NCI-H146 (cell line): Measurements from ENCODE around the gene PRDX2.
"Not testable (repeated sequence)": the region's sequence is repeated elsewhere in the genome, so short reads cannot be mapped to it uniquely, and the experiment has no call there.

Experiments
- DNase-seq: peaks from one replicate; lab custom pipeline; 2025; lab: John Stamatoyannopoulos, UW

Gene PRDX2

DNA sequence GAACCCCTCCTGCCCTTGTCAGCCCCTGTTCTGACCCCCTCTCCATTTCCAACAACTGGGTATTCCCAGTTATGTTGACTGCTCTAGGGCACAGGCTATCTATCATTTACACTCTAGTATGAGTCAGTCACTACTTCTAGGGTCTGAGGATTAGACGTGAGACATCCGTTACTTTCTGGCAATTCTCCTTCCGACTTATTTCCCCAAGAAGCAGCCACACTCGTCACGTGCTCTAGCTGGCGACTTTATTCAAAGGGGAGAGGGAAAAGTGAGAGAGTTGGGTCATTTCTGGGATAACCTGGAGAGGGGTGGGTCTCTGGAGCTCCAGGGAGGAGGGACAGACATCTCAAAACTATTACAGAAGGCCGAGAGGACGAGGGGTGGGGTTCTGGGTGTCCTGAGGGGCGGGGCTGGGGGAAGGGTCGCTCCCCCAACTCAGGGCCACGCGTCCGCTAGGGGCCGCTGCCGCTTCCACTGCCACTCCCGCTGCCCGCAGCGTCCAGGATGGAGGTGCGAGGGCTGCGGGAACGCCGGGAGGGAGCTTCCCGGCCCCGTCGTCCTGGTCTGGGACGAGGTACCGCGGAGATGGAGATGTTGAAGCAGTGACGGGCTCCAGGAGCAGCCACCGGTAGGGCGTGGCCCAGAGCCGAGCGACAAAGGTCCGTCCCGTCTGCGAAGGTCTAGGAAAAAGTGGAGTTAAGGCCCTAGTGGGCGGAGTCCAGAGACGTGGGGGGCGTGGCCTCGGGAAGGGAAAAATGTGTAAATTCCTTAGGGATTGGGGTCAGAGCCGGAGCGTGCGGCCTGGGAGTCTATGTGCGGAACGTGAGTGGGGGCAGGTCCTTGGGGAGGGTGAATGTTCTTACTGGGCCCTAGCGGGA is 23.9 kb upstream of the PRDX2 start:
- peak; percentile 76 for DNase-seq

DNA sequence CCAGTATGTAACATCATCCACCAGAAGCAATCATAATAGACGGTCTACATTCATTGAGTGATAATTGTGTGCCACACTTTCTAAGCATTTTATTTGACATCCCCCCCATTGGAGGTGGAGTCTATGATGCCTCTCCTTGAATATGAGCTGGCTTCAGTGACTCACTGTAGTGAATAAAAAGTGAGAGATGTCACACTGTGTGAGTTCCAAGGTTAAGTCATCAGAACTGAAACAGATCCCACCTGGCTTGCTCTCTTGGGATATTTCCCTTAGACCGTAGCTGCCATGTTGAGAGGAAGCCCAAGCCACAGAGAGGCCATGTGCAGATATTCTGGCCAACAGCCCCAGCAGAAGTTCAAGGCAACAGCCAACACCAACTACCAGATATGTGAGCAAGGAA is 20.2 kb upstream of the PRDX2 start:
- DNase-seq: no peak

DNA sequence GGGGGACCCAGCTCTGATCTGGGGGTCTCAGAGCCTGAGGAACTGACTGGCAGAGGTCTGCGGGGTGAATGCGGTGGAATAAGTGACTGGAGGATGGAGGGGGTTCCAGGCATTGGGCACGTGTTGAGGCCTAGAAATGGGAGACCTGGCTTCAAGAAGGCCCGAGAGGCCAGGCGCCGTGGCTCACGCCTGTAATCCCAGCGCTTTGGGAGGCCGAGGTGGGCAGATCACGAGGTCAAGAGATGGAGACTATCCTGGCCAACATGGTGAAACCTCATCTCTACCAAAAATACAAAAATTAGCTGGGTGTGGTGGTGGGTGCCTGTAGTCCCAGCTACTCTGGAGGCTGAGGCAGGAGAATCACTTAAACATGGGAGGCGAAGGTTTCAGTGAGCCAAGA is 16.2 kb upstream of the PRDX2 start:
- not testable (repeated sequence) for DNase-seq

DNA sequence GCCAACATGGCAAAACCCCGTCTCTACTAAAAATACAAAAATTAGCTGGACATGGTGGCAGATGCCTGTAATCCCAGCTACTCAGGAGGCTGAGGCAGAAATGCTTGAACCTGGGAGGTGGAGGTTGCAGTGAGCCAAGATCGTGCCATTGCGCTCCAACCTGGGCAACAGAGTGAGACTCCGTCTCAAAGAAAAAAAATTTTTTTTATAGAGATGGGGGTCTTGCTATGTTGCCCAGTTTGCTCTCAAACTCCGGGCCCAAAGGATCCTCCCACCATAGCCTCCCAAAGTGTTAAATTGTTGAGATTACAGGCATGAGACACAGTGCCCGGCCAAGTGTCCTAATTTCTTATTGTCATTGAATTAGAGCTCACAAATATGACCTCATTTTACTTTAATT is 15.6 kb upstream of the PRDX2 start:
- DNase-seq: not testable (repeated sequence)

DNA sequence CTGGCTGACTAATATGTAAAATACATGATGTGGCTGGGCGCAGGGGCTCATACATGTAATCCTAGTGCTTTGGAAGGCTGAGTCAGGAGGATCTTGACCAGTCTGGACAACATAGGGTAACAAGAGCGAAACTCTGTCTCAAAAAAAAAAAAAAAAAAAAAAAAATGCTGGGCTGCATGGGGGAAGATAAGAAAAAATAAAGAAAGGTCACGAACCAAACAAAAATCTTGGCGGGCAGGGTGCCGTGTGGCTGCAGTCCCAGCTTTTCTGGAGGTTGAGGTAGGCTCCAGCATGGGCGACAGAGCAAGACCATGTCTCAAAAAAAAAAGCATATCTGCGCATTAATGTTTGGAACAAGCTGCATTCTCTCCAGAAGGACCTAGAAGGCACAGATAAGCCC is 13.5 kb upstream of the PRDX2 start:
- no peak for DNase-seq

DNA sequence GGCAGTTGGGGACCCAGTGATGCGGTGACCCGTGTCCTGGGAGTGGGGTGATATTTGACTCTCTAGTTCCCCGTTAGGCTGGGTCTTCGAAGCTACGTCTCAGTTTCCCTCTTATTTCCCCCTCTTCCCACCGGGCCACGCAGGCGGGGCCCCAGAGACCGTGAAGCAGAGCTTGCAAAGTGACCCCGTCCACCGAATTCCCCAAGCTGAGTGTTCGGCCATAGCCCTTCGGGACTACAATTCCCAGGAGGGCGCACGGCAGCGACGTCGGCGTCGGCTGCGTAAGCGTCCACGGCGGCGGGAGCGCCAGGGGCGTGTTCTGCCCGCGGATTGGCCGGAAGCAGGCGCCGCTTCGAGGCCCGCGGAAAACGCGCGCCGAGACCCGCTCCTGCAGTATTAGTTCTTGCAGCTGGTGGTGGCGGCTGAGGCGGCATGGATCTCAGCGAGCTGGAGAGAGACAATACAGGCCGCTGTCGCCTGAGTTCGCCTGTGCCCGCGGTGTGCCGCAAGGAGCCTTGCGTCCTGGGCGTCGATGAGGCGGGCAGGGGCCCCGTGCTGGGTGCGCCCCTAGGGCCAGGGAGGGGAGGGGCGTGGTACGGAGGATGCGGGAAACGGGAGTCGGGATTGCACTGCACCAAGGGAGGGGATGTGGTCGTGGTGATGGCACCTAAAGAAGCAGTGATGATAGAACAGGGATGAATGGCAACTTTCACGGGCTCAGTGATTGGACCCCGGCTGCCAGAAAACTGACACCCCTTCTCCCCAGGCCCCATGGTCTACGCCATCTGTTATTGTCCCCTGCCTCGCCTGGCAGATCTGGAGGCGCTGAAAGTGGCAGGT is 4.9 kb upstream of the PRDX2 start, which contains the start of gene RNASEH2A:
RNASEH2A (plus strand) TSS at position 343 of the 840 bp plus-strand sequence; CDS start at position 433, 90 bp downstream.
- peak; percentile 96 for DNase-seq

DNA sequence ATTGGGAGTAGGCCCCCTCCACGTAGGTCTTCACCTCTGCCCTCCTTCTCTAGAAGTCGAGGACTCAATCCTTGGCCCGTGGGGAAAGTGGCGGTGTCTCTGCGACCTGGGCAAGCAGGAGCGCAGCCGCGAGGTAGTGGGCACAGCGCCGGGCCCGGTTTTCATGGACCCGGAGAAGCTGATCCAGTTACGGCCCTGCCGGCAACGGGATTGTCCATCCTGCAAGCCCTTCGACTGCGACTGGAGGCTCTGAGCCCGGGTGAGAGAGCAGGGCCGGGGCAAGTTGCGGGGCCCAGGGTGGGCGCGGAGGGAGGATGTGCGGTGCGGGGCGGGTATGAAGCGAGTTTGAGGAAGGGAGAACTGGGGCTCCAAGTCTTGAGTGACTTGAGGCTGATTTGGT is 2.5 kb upstream of the PRDX2 start:
- no peak for DNase-seq

DNA sequence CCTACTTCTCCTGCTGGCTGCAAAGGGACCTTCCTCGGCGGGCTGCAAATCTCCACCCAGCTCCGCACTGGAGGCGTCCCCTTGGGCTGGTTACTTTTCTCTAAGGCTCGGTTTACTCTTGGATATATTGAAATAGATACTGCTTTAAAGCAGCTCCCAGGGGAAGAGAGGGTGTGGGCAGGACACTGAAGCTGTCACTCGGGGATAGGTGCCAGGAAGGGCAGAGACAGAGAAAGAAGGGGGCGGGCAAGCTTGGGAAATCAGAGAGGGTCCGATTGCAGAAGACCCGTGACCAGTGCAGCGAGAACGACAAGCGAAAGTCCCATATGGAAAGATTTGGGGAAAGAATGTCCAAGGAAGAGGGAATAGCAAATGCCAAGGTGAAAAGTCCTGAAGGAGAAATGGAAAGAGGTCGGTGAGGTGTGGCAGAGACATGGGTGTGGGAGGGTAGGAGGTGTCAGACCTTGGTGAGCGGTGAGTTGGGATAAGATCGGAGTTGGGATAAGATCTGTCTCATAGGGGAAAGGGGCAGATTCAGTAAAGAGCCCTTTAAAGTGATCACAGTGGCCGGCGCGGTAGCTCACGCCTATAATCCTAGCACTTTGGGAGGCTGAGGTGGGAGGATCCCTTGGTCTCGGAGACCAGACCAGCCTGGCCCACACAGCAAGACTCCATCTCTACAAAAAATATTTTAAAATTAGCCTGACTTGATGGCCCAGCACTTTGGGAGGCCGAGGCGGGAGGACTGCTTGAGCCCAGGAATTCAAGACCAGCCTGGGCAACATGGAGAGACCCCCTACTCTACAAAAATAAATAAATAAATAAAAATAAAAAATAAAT is 887 bp upstream of the PRDX2 start:
- no peak for DNase-seq

DNA sequence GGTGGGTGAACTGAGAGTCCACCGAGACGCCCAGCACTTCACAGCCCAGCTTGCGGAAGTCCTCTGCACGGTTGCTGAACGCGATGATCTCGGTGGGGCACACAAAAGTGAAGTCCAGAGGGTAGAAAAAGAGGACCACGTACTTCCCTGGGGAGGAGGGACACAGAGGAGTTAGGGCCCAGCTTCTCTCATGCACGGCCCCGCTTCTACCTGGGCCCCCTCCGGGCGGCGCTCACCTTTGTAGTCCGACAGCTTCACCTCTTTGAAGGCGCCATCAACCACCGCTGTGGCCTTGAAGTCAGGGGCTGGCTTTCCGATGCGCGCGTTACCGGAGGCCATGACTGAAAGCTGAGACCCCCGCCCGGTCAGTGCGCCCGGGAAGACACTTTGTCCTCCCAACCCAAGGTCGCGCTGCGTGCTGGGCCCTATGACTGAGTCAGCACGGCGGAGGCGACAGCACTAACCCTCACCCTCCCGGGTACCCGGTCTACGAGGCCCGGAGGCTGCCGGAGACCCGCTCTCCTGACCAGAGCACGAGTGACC is 606 bp downstream of the PRDX2 start:
- DNase-seq: peak; percentile 65

DNA sequence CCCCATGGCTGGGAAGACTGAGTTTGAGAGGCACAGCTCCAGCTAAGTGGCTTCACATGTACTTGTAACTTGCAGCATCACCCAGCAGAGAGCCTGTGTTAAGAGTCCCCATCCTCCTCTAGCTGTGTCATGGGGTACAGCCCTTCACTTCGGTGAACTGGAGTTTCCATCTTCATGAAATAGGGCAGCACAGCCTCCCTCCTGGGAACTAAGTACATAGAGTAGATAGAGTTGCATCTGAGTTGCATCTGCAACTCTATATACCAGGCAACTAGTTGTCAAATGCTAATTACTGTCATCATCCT is 1.2 kb downstream of the PRDX2 start:
- DNase-seq: no peak

DNA sequence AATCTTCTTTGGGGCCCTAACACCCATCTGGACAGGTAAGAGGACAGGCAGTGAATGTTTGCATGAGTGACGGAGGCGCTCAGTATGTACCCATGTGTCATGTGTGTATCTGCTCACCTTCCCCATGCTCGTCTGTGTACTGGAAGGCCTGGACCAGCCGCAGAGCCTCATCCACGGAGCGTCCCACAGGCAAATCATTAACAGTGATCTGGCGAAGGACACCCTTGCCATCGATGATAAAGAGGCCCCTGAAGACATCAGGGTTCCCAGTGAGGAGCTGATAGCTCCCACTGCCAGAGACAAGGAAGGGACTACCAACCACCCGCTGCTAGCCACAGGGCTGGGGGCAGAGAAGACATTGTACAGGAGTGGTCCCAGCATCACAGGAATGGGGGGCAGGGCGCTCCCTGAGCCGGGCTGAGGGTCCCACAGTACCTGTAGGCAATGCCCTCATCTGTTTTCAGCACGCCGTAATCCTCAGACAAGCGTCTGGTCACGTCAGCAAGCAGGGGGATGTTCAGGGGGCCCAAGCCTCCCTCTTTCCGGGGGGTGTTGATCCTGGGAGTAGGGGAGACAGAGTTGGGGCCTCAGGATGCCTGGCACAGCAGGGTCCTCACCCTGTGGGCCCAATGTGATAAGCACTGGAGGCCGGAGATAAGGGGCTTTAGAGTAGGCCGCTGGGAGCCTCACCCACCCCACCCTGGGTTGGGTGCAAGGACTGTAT is 1.7 kb downstream of the PRDX2 start:
- DNase-seq: no peak

DNA sequence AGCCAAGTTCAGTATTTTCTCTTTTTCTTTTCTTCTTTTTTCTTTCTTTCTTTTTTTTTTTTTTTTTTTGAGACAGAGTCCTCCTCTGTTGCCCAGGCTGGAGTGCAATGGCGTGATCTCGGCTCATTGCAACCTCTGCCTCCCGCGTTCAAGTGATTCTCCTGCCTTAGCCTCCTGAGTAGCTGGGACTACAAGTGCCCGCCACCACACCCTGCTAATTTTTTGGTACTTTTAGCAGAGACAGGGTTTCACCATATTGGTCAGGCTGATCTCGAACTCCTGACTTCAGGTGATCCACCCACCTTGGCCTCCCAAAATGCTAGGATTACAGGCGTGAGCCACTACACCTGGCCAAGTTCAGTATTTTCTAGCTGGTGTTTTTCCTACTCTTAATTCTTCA is 4.0 kb downstream of the PRDX2 start:
- not testable (repeated sequence) for DNase-seq

DNA sequence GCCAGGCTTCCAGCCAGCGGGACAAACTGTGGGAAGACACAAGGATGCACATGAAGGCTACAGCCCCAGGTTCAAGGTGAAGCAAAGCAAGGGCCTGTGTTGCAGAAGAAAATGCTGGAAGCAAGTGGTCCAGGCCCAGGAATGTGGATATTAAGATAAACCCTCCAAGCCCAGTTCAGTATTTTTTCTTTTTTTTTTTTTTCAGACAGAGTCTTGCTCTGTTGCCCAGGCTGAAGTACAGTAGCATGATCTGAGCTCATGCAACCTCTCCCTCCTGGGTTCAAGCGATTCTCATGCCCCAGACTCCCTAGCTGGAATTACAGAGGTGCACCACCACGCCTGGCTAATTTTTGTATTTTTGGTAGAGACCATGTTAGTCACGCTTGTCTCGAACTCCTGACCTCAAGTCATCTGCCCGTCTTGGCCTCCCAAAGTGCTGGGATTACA is 4.4 kb downstream of the PRDX2 start:
- no peak for DNase-seq

DNA sequence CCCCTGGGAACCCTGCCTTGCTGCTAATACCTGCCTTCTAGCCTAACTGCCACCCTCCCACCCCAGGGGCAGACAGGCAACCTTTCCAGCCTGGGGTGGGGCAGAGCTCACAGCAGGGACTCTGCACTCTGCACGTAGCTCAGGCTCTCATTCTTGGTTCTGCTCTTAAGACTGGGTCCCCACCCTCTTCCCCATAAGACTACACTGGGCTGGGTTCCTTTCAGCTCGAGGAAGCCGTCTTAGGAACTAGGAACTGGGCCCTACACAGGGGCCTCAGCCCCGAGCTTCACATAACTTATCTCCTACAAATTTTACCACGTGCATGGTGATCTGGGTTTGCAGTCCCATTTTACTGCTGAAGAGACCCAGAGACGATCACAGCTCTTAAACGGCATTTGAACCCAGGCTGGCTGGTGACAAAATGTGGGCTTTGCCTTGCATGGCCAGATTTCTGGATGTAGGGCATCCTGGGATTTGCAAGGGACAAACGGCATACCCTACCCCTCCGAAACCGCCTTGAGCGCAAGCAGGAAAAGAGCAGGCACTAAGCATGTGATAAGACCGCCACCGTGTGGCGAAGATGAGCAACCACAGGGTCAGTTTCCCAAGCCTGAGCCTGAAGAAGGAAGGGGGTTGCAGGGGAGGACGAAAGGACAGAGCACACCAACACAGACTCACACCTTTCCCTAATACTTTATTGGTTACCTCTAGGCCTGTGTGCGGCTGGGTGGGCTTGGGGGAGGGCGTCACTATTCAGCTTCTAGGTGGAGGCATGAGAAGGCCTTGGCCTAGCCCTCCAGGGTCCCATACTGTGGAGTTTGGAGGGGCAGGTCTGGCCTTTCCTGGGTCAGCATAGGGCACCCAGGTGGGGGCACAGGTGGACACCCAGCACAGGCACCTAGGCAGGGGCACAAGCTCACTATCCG is 5.2 kb downstream of the PRDX2 start:
- DNase-seq: peak; percentile 90

DNA sequence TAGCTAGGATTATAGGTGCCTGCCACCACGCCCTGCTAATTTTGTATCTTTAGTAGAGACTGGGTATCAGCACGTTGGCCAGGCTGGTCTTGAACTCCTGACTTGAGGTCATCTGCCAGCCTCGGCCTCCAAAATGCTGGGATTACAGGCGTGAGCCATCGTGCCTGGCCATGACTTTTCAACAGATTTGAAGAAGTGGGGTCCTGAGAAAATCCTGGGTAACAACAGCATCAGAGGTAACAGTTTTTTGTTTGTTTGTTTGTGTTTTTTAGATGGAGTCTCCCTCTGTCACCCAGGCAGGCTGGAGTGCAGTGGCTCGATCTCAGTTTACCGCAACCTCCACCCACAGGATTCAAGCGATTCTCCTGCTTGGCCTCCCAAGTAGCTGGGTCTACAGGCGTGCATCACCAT is 6.6 kb downstream of the PRDX2 start:
- DNase-seq: no peak

DNA sequence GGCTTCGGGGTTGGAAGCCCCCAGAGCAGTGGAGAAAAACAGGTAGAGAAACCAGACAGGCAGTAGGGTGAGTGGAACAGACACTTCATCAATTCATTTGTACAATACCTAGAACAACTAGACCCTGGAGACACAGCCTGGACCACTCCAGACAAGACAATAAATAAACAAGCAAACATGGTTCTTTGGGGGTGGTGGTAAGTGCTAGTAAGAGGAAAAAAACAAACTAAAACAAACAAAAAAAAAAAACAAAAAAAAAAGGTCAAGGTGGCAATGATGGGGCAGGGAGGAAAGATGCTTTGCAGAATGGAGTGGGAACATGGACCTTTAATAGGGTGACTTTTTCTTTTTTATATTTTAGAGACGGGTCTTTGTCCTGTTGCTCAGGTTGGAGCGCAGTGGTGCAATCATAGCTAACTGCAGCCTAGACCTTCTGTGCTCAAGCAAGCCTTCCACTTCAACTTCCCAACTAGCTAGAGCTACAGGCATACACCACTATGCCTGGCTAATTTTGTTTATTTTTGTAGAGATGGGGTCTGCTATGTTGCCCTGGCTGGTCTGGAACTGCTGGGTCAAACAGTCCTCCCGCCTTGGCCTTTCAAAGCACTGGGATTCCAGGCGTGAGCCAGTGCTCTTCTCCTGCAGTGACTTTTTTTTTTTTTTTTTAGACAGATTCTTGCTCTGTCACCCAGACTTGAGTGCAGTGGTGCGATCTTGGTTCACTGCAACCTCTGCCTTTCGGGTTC is 7.2 kb downstream of the PRDX2 start:
- DNase-seq: no peak

DNA sequence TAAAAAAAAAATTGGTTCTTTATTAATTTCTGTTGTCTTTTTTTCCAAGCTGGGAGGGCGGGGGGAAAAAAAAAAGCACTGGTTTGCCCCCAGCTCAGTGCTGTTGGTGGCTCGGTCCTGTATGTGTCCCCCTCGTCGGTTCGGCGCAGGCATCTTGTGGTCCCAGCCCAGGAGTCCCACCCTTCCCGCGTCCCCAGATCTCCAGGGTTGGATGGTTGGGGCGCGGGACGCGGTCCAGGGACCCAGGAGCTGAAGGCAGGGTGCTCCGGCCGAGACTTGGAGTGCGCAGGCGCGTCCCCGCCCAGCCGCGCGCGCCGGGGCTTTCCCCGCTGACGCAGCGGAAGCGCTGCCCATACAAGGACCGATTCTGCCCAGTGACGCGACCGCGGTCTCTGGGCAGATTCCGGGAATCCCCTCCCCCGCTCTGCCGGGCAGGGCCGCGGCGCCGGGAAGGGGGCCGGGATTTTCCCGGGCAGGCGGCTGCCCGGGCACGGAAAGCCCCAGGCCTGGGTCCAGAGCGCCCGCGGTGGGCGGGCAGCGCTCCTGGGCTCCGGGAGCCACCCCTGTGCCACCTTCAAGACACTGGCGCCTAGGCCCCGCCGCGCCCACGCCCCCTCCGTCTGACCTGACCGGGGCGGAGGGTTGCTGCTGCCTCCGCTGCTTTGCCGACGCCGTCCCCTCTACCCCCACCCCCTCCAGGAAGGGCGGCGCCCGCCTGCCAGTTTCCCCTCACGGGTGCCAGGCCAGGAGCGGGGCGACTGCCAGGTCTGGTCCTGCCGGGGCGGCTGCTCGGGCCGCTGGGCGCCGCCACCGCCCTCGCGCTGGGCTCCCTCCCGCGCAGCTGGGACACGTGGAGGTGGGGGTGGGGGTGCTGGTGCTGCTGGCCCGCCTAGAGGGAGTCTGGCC is 8.1 kb downstream of the PRDX2 start:
- peak; percentile 95 for DNase-seq

DNA sequence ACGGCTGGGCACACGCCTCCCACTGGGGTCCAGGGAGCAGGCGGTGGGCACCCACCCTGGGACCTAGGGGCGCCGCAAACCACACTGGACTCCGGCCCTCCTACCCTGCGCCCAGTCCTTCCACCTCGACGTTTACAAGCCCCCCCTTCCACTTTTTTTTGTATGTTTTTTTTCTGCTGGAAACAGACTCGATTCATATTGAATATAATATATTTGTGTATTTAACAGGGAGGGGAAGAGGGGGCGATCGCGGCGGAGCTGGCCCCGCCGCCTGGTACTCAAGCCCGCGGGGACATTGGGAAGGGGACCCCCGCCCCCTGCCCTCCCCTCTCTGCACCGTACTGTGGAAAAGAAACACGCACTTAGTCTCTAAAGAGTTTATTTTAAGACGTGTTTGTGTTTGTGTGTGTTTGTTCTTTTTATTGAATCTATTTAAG is 8.7 kb downstream of the PRDX2 start:
- DNase-seq: peak; percentile 70
